Measurements from ENCODE around the gene SELENBP1.

Gene SELENBP1

GRCh38 chr1:151369621-151370048 is 2.9 kb downstream of the SELENBP1 start:
- Histone ChIP-seq H3K36me3 (ENCODE audit: insufficient read depth) (no peaks in the 10 kb centered on the region), H3K4me1 (ENCODE audit: low read depth, poor library complexity, severe bottlenecking) (no peaks in the 10 kb centered on the region), H3K79me2 (ENCODE audit: insufficient read depth, low read depth) (no peaks in the 10 kb centered on the region), H2AFZ (ENCODE audit: low read depth) (no peak overlapping the region), H3K4me2 (no peak overlapping the region), H4K20me1 (ENCODE audit: insufficient read depth) (no peaks in the 10 kb centered on the region), H3K4me3 (IDR thresholded peaks at IDR 0.05; ENCODE audit: insufficient read depth, low read depth, low read length) (no peak overlapping the region), H3K27ac (no peak overlapping the region), H3K9ac (no peak overlapping the region), H3K27me3 (ENCODE audit: insufficient read depth, low read depth) (no peaks in the 10 kb centered on the region)
- TF ChIP-seq CTCF (conservative IDR thresholded peaks at IDR 0.05; ENCODE audit: low read depth, low read length), result no peak

GRCh38 chr1:151369302-151369610 is 3.2 kb downstream of the SELENBP1 start:
- no peak overlapping the region for H2AFZ ChIP-seq (ENCODE audit: low read depth)
- no peak overlapping the region for H3K4me2 ChIP-seq
- no peak overlapping the region for H3K9ac ChIP-seq
- no peaks in the 10 kb centered on the region for H3K79me2 ChIP-seq (ENCODE audit: insufficient read depth, low read depth)
- TF ChIP-seq CTCF (conservative IDR thresholded peaks at IDR 0.05; ENCODE audit: low read depth, low read length), result no peak
- no peaks in the 10 kb centered on the region for H3K36me3 ChIP-seq (ENCODE audit: insufficient read depth)
- no peaks in the 10 kb centered on the region for H3K4me1 ChIP-seq (ENCODE audit: low read depth, poor library complexity, severe bottlenecking)
- no peak overlapping the region for H3K4me3 ChIP-seq (IDR thresholded peaks at IDR 0.05; ENCODE audit: insufficient read depth, low read depth, low read length)
- no peak overlapping the region for H3K27ac ChIP-seq
- H4K20me1 ChIP-seq (ENCODE audit: insufficient read depth), result no peaks in the 10 kb centered on the region
- H3K27me3 ChIP-seq (ENCODE audit: insufficient read depth, low read depth), result no peaks in the 10 kb centered on the region

- no peak overlapping the region for H3K27ac ChIP-seq
Measured at GRCh38 chr1:151368393-151369301, 3.9 kb downstream of the SELENBP1 start.

DNA sequence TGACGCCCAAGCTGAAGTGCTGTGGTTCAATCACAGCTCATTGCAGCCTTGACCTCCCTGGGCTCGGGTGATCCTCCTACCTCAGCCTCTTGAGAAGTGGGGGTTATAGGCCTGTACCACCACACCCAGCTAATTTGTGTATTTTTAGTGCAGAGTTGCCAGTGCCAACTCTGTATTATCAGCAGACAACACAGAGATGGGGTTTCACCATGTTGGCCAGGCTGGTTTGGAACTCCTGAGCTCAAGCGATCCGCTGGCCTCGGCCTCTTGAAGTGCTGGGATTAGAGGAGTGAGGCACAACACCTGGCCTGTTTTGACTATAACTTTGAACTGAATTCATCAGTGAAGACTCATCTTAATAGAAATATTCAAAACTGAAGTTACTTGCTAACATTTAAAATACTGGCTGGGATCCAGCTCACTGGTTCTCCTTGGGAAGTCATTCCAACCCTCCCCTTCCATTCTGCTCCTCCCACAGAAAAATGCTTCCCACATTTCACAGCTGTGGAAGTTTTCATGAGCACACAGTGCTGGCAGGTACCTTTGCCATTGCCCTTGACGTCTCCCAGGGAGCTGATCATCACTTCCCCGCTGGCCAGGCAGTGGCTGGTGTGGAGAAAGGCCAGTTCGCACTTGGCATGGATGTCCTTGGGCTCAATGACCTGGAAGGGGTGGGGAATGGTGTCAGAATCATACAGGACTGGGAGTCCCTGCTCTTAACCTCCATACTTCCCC is 4.7 kb downstream of the SELENBP1 start:
- TF ChIP-seq CTCF (conservative IDR thresholded peaks at IDR 0.05; ENCODE audit: low read depth, low read length), result no peak
- H3K4me1 ChIP-seq (ENCODE audit: low read depth, poor library complexity, severe bottlenecking), result no peaks in the 10 kb centered on the region
- no peak overlapping the region for H3K4me3 ChIP-seq (IDR thresholded peaks at IDR 0.05; ENCODE audit: insufficient read depth, low read depth, low read length)
- H3K4me2 ChIP-seq, result no peak overlapping the region
- H3K9ac ChIP-seq, result no peak overlapping the region
- H3K27ac ChIP-seq, result no peak overlapping the region
- no peaks in the 10 kb centered on the region for H3K27me3 ChIP-seq (ENCODE audit: insufficient read depth, low read depth)
- no peaks in the 10 kb centered on the region for H3K79me2 ChIP-seq (ENCODE audit: insufficient read depth, low read depth)
- H3K36me3 ChIP-seq (ENCODE audit: insufficient read depth), result no peaks in the 10 kb centered on the region
- H2AFZ ChIP-seq (ENCODE audit: low read depth), result no peak overlapping the region
- H4K20me1 ChIP-seq (ENCODE audit: insufficient read depth), result no peaks in the 10 kb centered on the region

More at GRCh38 chr1:151368393-151369301, 3.9 kb downstream of the SELENBP1 start:
- Histone ChIP-seq H3K4me2 (no peak overlapping the region), H3K36me3 (ENCODE audit: insufficient read depth) (no peaks in the 10 kb centered on the region), H3K9ac (no peak overlapping the region), H2AFZ (ENCODE audit: low read depth) (no peak overlapping the region), H3K4me1 (ENCODE audit: low read depth, poor library complexity, severe bottlenecking) (no peaks in the 10 kb centered on the region), H4K20me1 (ENCODE audit: insufficient read depth) (no peaks in the 10 kb centered on the region), H3K27me3 (ENCODE audit: insufficient read depth, low read depth) (no peaks in the 10 kb centered on the region), H3K79me2 (ENCODE audit: insufficient read depth, low read depth) (no peaks in the 10 kb centered on the region), H3K4me3 (IDR thresholded peaks at IDR 0.05; ENCODE audit: insufficient read depth, low read depth, low read length) (no peak overlapping the region)
- no peak for TF ChIP-seq CTCF (conservative IDR thresholded peaks at IDR 0.05; ENCODE audit: low read depth, low read length)

Measured in KMS-11 (cell line).